Measurements from ENCODE around the gene AMOT. TPM values are rescaled to one million over a fixed set of nuclear protein-coding genes. Genes with fewer than 3 reads are reported as not detected.

Gene AMOT
- 0.91 TPM for polyA plus RNA-seq (2012; ENCODE audit: low read depth, missing spikeins)

GRCh38 chrX:112840382-112841113 is at the start of gene AMOT:
Gene AMOT (minus strand): TSS chrX:112840831. CDS start chrX:112823126, 17,705 bp downstream.
- TF ChIP-seq POLR2A (IDR thresholded peaks at IDR 0.05; ENCODE audit: low read depth, low read length) (no peak), PAX5 (IDR thresholded peaks at IDR 0.05; ENCODE audit: insufficient read depth, low read length, severe bottlenecking) (no peak), POLR2AphosphoS5 (IDR thresholded peaks at IDR 0.05; ENCODE audit: low read depth, low read length) (no peak), TAF1 (IDR thresholded peaks at IDR 0.05; ENCODE audit: low read depth, low read length) (no peak), POU2F2 (IDR thresholded peaks at IDR 0.05; ENCODE audit: low read depth, low read length) (no peak), SPI1 (IDR thresholded peaks at IDR 0.05; ENCODE audit: low read depth, low read length) (no peak)
- DNase-seq (ENCODE audit: insufficient read length, low spot score): peak; percentile 31
- FAIRE-seq: peak; percentile 85

GRCh38 chrX:112889400-112889799 is 48.8 kb upstream of the AMOT start:
- FAIRE-seq (no peak), DNase-seq (ENCODE audit: insufficient read length, low spot score) (no peak)
- no peak for TF ChIP-seq SPI1 (IDR thresholded peaks at IDR 0.05; ENCODE audit: low read depth, low read length)
- no peak for TF ChIP-seq POU2F2 (IDR thresholded peaks at IDR 0.05; ENCODE audit: low read depth, low read length)
- no peak for TF ChIP-seq POLR2AphosphoS5 (IDR thresholded peaks at IDR 0.05; ENCODE audit: low read depth, low read length)
- no peak for TF ChIP-seq TAF1 (IDR thresholded peaks at IDR 0.05; ENCODE audit: low read depth, low read length)
- no peak for TF ChIP-seq POLR2A (IDR thresholded peaks at IDR 0.05; ENCODE audit: low read depth, low read length)
- no peak for TF ChIP-seq PAX5 (IDR thresholded peaks at IDR 0.05; ENCODE audit: insufficient read depth, low read length, severe bottlenecking)

GRCh38 chrX:112888916-112889315 is 48.3 kb upstream of the AMOT start:
- peak; percentile 80 for FAIRE-seq
- DNase-seq (ENCODE audit: insufficient read length, low spot score): no peak
- TF ChIP-seq POLR2A (IDR thresholded peaks at IDR 0.05; ENCODE audit: low read depth, low read length): no peak

- TF ChIP-seq PAX5 (IDR thresholded peaks at IDR 0.05; ENCODE audit: insufficient read depth, low read length, severe bottlenecking) (no peak), SPI1 (IDR thresholded peaks at IDR 0.05; ENCODE audit: low read depth, low read length) (no peak), POLR2AphosphoS5 (IDR thresholded peaks at IDR 0.05; ENCODE audit: low read depth, low read length) (no peak), TAF1 (IDR thresholded peaks at IDR 0.05; ENCODE audit: low read depth, low read length) (no peak), POU2F2 (IDR thresholded peaks at IDR 0.05; ENCODE audit: low read depth, low read length) (no peak), POLR2A (IDR thresholded peaks at IDR 0.05; ENCODE audit: low read depth, low read length) (no peak)
- DNase-seq (ENCODE audit: insufficient read length, low spot score) (no peak), FAIRE-seq (peak; percentile 92)
Measured at GRCh38 chrX:112877771-112878173, 37.1 kb upstream of the AMOT start.

GRCh38 chrX:112874614-112875013 is 34.0 kb upstream of the AMOT start:
- no peak for DNase-seq (ENCODE audit: insufficient read length, low spot score)
- no peak for FAIRE-seq
- TF ChIP-seq TAF1 (IDR thresholded peaks at IDR 0.05; ENCODE audit: low read depth, low read length) (no peak), POLR2AphosphoS5 (IDR thresholded peaks at IDR 0.05; ENCODE audit: low read depth, low read length) (no peak), POLR2A (IDR thresholded peaks at IDR 0.05; ENCODE audit: low read depth, low read length) (no peak), POU2F2 (IDR thresholded peaks at IDR 0.05; ENCODE audit: low read depth, low read length) (no peak), PAX5 (IDR thresholded peaks at IDR 0.05; ENCODE audit: insufficient read depth, low read length, severe bottlenecking) (no peak), SPI1 (IDR thresholded peaks at IDR 0.05; ENCODE audit: low read depth, low read length) (no peak)

GRCh38 chrX:112874175-112874574 is 33.5 kb upstream of the AMOT start:
- no peak for TF ChIP-seq POLR2A (IDR thresholded peaks at IDR 0.05; ENCODE audit: low read depth, low read length)
- TF ChIP-seq TAF1 (IDR thresholded peaks at IDR 0.05; ENCODE audit: low read depth, low read length): no peak
- no peak for TF ChIP-seq SPI1 (IDR thresholded peaks at IDR 0.05; ENCODE audit: low read depth, low read length)
- TF ChIP-seq POU2F2 (IDR thresholded peaks at IDR 0.05; ENCODE audit: low read depth, low read length): no peak
- no peak for TF ChIP-seq POLR2AphosphoS5 (IDR thresholded peaks at IDR 0.05; ENCODE audit: low read depth, low read length)
- no peak for TF ChIP-seq PAX5 (IDR thresholded peaks at IDR 0.05; ENCODE audit: insufficient read depth, low read length, severe bottlenecking)
- DNase-seq (ENCODE audit: insufficient read length, low spot score) (no peak), FAIRE-seq (no peak)

GRCh38 chrX:112868586-112868985 is 28.0 kb upstream of the AMOT start:
- DNase-seq (ENCODE audit: insufficient read length, low spot score) (no peak), FAIRE-seq (no peak)
- TF ChIP-seq SPI1 (IDR thresholded peaks at IDR 0.05; ENCODE audit: low read depth, low read length): no peak
- TF ChIP-seq POU2F2 (IDR thresholded peaks at IDR 0.05; ENCODE audit: low read depth, low read length): no peak
- TF ChIP-seq POLR2AphosphoS5 (IDR thresholded peaks at IDR 0.05; ENCODE audit: low read depth, low read length): no peak
- TF ChIP-seq POLR2A (IDR thresholded peaks at IDR 0.05; ENCODE audit: low read depth, low read length): no peak
- TF ChIP-seq PAX5 (IDR thresholded peaks at IDR 0.05; ENCODE audit: insufficient read depth, low read length, severe bottlenecking): no peak
- no peak for TF ChIP-seq TAF1 (IDR thresholded peaks at IDR 0.05; ENCODE audit: low read depth, low read length)

- TF ChIP-seq POU2F2 (IDR thresholded peaks at IDR 0.05; ENCODE audit: low read depth, low read length) (no peak), PAX5 (IDR thresholded peaks at IDR 0.05; ENCODE audit: insufficient read depth, low read length, severe bottlenecking) (no peak), POLR2AphosphoS5 (IDR thresholded peaks at IDR 0.05; ENCODE audit: low read depth, low read length) (no peak), SPI1 (IDR thresholded peaks at IDR 0.05; ENCODE audit: low read depth, low read length) (no peak), POLR2A (IDR thresholded peaks at IDR 0.05; ENCODE audit: low read depth, low read length) (no peak)
- DNase-seq (ENCODE audit: insufficient read length, low spot score) (no peak), FAIRE-seq (peak; percentile 35)
Measured at GRCh38 chrX:112867570-112867969, 26.9 kb upstream of the AMOT start.

GRCh38 chrX:112866175-112866574 is 25.5 kb upstream of the AMOT start:
- FAIRE-seq: no peak
- no peak for DNase-seq (ENCODE audit: insufficient read length, low spot score)
- no peak for TF ChIP-seq PAX5 (IDR thresholded peaks at IDR 0.05; ENCODE audit: insufficient read depth, low read length, severe bottlenecking)
- TF ChIP-seq POLR2AphosphoS5 (IDR thresholded peaks at IDR 0.05; ENCODE audit: low read depth, low read length): no peak
- TF ChIP-seq POLR2A (IDR thresholded peaks at IDR 0.05; ENCODE audit: low read depth, low read length): no peak
- TF ChIP-seq SPI1 (IDR thresholded peaks at IDR 0.05; ENCODE audit: low read depth, low read length): no peak
- no peak for TF ChIP-seq POU2F2 (IDR thresholded peaks at IDR 0.05; ENCODE audit: low read depth, low read length)
- TF ChIP-seq TAF1 (IDR thresholded peaks at IDR 0.05; ENCODE audit: low read depth, low read length): no peak
